DOHH2 (cell line): ENCODE measurements around the gene MKLN1.

Experiments used
- H3F3A ChIP-seq: fragments of 200-600 bp; sonication (generic), shearing (Covaris generic); 2 replicates; pipeline ENCODE4 v1.6.0; 2016; ENCODE audit warnings: antibody characterized with exemption, mild to moderate bottlenecking; ENCODE audit not compliant: control insufficient read depth, insufficient read depth
- H3K27ac ChIP-seq: fragments of 200-600 bp; sonication (generic); 2 replicates; pipeline ENCODE4 v1.5.1; 2014; ENCODE audit warnings: low read depth, mild to moderate bottlenecking, low read length, moderate library complexity
- H3K27me3 ChIP-seq: fragments of 200-600 bp; sonication (generic); 2 replicates; pipeline ENCODE4 v1.6.1; 2014; ENCODE audit warnings: mild to moderate bottlenecking, low read length, mixed read lengths; ENCODE audit not compliant: control insufficient read depth
- H3K36me3 ChIP-seq: fragments of 200-600 bp; sonication (generic); 2 replicates; pipeline ENCODE4 v1.6.1; 2014; ENCODE audit warnings: mild to moderate bottlenecking, low read length, moderate library complexity, mixed read lengths; ENCODE audit not compliant: control insufficient read depth
- H3K4me1 ChIP-seq: fragments of 200-600 bp; sonication (generic); 2 replicates; pipeline ENCODE4 v1.6.1; 2014; ENCODE audit warnings: mild to moderate bottlenecking, low read length, mixed read lengths; ENCODE audit not compliant: control insufficient read depth
- H3K4me2 ChIP-seq: fragments of 200-600 bp; sonication (generic); 2 replicates; pipeline ENCODE4 v1.6.0; 2014; ENCODE audit warnings: mild to moderate bottlenecking, low read length, moderate library complexity
- H3K4me3 ChIP-seq: fragments of 200-600 bp; sonication (generic); 2 replicates; pipeline ENCODE4 v1.5.1; 2014; ENCODE audit warnings: mild to moderate bottlenecking, low read length, mixed read lengths
- H3K79me2 ChIP-seq: fragments of 200-600 bp; sonication (generic); 2 replicates; pipeline ENCODE4 v1.6.1; 2014; ENCODE audit warnings: mild to moderate bottlenecking, low read length, mixed read lengths; ENCODE audit not compliant: control insufficient read depth
- H3K9me2 ChIP-seq: fragments of 200-600 bp; sonication (generic); replicated peaks from 2 replicates; pipeline ENCODE4 v1.6.1; 2014; ENCODE audit warnings: mild to moderate bottlenecking, low read length, mixed read lengths; ENCODE audit not compliant: control insufficient read depth
- H3K9me3 ChIP-seq: fragments of 200-600 bp; sonication (generic); 2 replicates; pipeline ENCODE4 v1.6.1; 2014; ENCODE audit warnings: antibody characterized with exemption, low read length, mixed read lengths; ENCODE audit not compliant: control insufficient read depth, insufficient read depth
- H4K20me1 ChIP-seq: fragments of 200-600 bp; sonication (generic); 2 replicates; pipeline ENCODE4 v1.6.0; 2014; ENCODE audit warnings: low read depth, mild to moderate bottlenecking, antibody characterized with exemption, low read length, moderate library complexity; ENCODE audit not compliant: control insufficient read depth, insufficient read depth
- CTCF ChIP-seq: fragments of 200-600 bp; sonication (generic); IDR thresholded peaks from one replicate; pipeline ENCODE4 v1.5.1; 2014; ENCODE audit warnings: antibody characterized with exemption, mild to moderate bottlenecking, low read depth, low read length; ENCODE audit not compliant: poor library complexity, severe bottlenecking
- EZH2phosphoT487 ChIP-seq: fragments of 200-600 bp; sonication (generic); IDR thresholded peaks from 2 replicates; pipeline ENCODE4 v1.6.1; 2017; ENCODE audit warnings: borderline replicate concordance, mild to moderate bottlenecking, antibody characterized with exemption, low read length, moderate library complexity, mixed read lengths

The MKLN1 gene

GRCh38 chr7:131499801-131500200 is 172.1 kb downstream of the MKLN1 start:
- Histone ChIP-seq H3K4me2 (no peak overlapping the region), H4K20me1 (no peaks in the 10 kb centered on the region), H3F3A (peaks cover 2% of the 10 kb centered on the region; the same call in 1 of the 2 replicates), H3K9me3 (no peaks in the 10 kb centered on the region), H3K27me3 (no peaks in the 10 kb centered on the region), H3K4me3 (no peak overlapping the region), H3K36me3 (no peaks in the 10 kb centered on the region), H3K27ac (no peak overlapping the region), H3K79me2 (no peaks in the 10 kb centered on the region), H3K9me2 (no peaks in the 10 kb centered on the region), H3K4me1 (no peaks in the 10 kb centered on the region)
- TF ChIP-seq CTCF (no peak), EZH2phosphoT487 (no peak)

GRCh38 chr7:131500357-131500756 is 172.7 kb downstream of the MKLN1 start:
- no peaks in the 10 kb centered on the region for H3K4me1 ChIP-seq
- no peaks in the 10 kb centered on the region for H3K79me2 ChIP-seq
- peaks cover 2% of the 10 kb centered on the region; the same call in 1 of the 2 replicates for H3F3A ChIP-seq
- H3K9me2 ChIP-seq, result no peaks in the 10 kb centered on the region
- H3K27ac ChIP-seq, result no peak overlapping the region
- no peak overlapping the region for H3K4me3 ChIP-seq
- H4K20me1 ChIP-seq, result no peaks in the 10 kb centered on the region
- no peaks in the 10 kb centered on the region for H3K27me3 ChIP-seq
- no peaks in the 10 kb centered on the region for H3K36me3 ChIP-seq
- no peak for TF ChIP-seq EZH2phosphoT487
- TF ChIP-seq CTCF, result no peak
- H3K4me2 ChIP-seq, result no peak overlapping the region
- H3K9me3 ChIP-seq, result no peaks in the 10 kb centered on the region

GRCh38 chr7:131501422-131501821 is 173.7 kb downstream of the MKLN1 start:
- Histone ChIP-seq H3K27ac (no peak overlapping the region), H3K4me2 (no peak overlapping the region), H3K4me1 (no peaks in the 10 kb centered on the region), H3K36me3 (no peaks in the 10 kb centered on the region), H3K9me3 (no peaks in the 10 kb centered on the region), H3K9me2 (no peaks in the 10 kb centered on the region), H3K27me3 (no peaks in the 10 kb centered on the region), H3K79me2 (no peaks in the 10 kb centered on the region), H4K20me1 (no peaks in the 10 kb centered on the region), H3F3A (peaks cover 2% of the 10 kb centered on the region; the same call in 1 of the 2 replicates), H3K4me3 (no peak overlapping the region)
- no peak for TF ChIP-seq CTCF
- no peak for TF ChIP-seq EZH2phosphoT487
